Left ventricle myocardium inferior (tissue), 1 donor: ENCODE measurements around the gene KCNAB2. TPM values are rescaled to one million over a fixed set of nuclear protein-coding genes. Genes with fewer than 3 reads are reported as not detected.
A peak's percentile ranks its signal among the peaks of the same experiment; 100 is the strongest.

Source experiments
- DNase-seq: peaks from one replicate; pipeline ENCODE4 v3.0.0-alpha.2; 2020
- H3K27ac ChIP-seq: fragments of 200-600 bp; replicated peaks from 2 replicates; pipeline ENCODE4 v1.8.0; 2021
- H3K27me3 ChIP-seq: fragments of 200-600 bp; 2 replicates; pipeline ENCODE4 v1.8.0; 2021; ENCODE audit warnings: low read depth
- H3K36me3 ChIP-seq: fragments of 200-600 bp; 2 replicates; pipeline ENCODE4 v1.8.0; 2021
- H3K4me1 ChIP-seq: fragments of 200-600 bp; 2 replicates; pipeline ENCODE4 v1.8.0; 2021
- H3K4me3 ChIP-seq: fragments of 200-600 bp; 2 replicates; pipeline ENCODE4 v1.8.0; 2021; ENCODE audit warnings: mild to moderate bottlenecking, moderate library complexity
- H3K9me3 ChIP-seq: fragments of 200-600 bp; replicated peaks from 2 replicates; pipeline ENCODE4 v1.8.0; 2021
- CTCF ChIP-seq: fragments of 200-600 bp; IDR thresholded peaks from 2 replicates; pipeline ENCODE4 v1.8.0; 2021; ENCODE audit warnings: antibody characterized with exemption, mild to moderate bottlenecking, borderline replicate concordance
- intact Hi-C: fragments of 100-400 bp; cut with micrococcal nuclease; formaldehyde crosslinking; loops from one replicate; pipeline ENCODE4 v1.11.0; 2022
- total RNA-seq: library from RNA; stranded (reverse); fragmentation: NEBNext Ultra II Directional; extraction: Animal tissue kit (Norgen Biotek cat#: 25700); gene quantifications from one replicate; pipeline ENCODE4 v1.2.1, GENCODE V29; 2021
- donor health status: DM: no; HTN: yes; CAD: no; lungs with severe emphysema.

Gene KCNAB2
- total RNA-seq, 1 donor from 2014 or later: 31.0 TPM

- DNase-seq: no peak
- peaks cover 8% of the 10 kb centered on the region for H3K4me1 ChIP-seq
- intact Hi-C loops: no loop called here
- no peaks in the 10 kb centered on the region for H3K27me3 ChIP-seq
- H3K9me3 ChIP-seq: no peaks in the 10 kb centered on the region
- H3K4me3 ChIP-seq: no peak overlapping the region
- H3K36me3 ChIP-seq: no peaks in the 10 kb centered on the region
- no peak overlapping the region for H3K27ac ChIP-seq
- TF ChIP-seq CTCF: no peak
Observed at GRCh38 chr1:6081901-6082300, 36.2 kb downstream of the KCNAB2 start.

GRCh38 chr1:6082430-6082971 is 36.8 kb downstream of the KCNAB2 start:
- intact Hi-C loops: no loop called here
- peak; percentile 23 for TF ChIP-seq CTCF
- Histone ChIP-seq H3K27me3 (no peaks in the 10 kb centered on the region), H3K9me3 (no peaks in the 10 kb centered on the region), H3K4me3 (no peak overlapping the region), H3K27ac (no peak overlapping the region), H3K36me3 (no peaks in the 10 kb centered on the region), H3K4me1 (peaks cover 8% of the 10 kb centered on the region)
- DNase-seq: no peak

GRCh38 chr1:6083385-6083784 is 37.7 kb downstream of the KCNAB2 start:
- no peak for DNase-seq
- no peaks in the 10 kb centered on the region for H3K9me3 ChIP-seq
- peaks cover 8% of the 10 kb centered on the region for H3K4me1 ChIP-seq
- no peak overlapping the region for H3K27ac ChIP-seq
- H3K4me3 ChIP-seq: no peak overlapping the region
- H3K27me3 ChIP-seq: no peaks in the 10 kb centered on the region
- TF ChIP-seq CTCF: no peak
- H3K36me3 ChIP-seq: no peaks in the 10 kb centered on the region
- intact Hi-C loops: no loop called here

- DNase-seq: no peak
- Histone ChIP-seq H3K4me1 (peaks cover 8% of the 10 kb centered on the region), H3K4me3 (no peak overlapping the region), H3K27ac (no peak overlapping the region), H3K27me3 (no peaks in the 10 kb centered on the region), H3K9me3 (no peaks in the 10 kb centered on the region), H3K36me3 (no peaks in the 10 kb centered on the region)
- intact Hi-C loops: no loop called here
- no peak for TF ChIP-seq CTCF
Observed at GRCh38 chr1:6083801-6084446, 38.2 kb downstream of the KCNAB2 start.

- no peak overlapping the region for H3K4me3 ChIP-seq
- no peaks in the 10 kb centered on the region for H3K36me3 ChIP-seq
- intact Hi-C loops: no loop called here
- peaks cover 6% of the 10 kb centered on the region for H3K4me1 ChIP-seq
- DNase-seq: no peak
- H3K27ac ChIP-seq: no peak overlapping the region
- H3K9me3 ChIP-seq: no peaks in the 10 kb centered on the region
- H3K27me3 ChIP-seq: no peaks in the 10 kb centered on the region
- TF ChIP-seq CTCF: no peak
Observed at GRCh38 chr1:6084781-6085495, 39.2 kb downstream of the KCNAB2 start.
